Measurements from ENCODE around the gene PLCB4. TPM values are rescaled to one million over a fixed set of nuclear protein-coding genes. Genes with fewer than 3 reads are reported as not detected.
"Not testable (repeated sequence)": the region's sequence is repeated elsewhere in the genome, so short reads cannot be mapped to it uniquely, and the experiment has no call there.

Gene PLCB4
- total RNA-seq, 1 donor: 3.5 TPM

DNA sequence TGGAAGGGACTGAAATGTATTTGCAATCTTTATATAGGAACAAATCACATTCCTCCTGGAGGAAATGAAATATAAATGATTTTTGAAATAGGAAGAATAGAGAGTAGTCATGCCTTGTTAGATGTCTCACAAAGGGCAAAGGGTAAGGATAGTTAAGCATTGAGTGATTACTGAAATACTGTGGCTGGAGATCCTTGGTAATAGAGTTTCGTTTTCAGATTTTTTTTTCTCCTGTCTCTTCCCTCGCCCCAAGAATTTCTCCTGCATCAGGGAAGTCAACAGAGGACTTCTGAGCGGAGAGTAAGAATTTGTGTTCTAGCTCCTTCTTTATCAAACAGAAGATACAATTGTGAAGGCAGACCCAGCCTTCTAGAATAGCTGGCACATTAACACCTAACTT, 79.4 kb downstream of the PLCB4 start:
- no peak overlapping the region for H3K4me3 ChIP-seq (ENCODE audit: low read depth, low read length)
- TF ChIP-seq, protein P1, sequence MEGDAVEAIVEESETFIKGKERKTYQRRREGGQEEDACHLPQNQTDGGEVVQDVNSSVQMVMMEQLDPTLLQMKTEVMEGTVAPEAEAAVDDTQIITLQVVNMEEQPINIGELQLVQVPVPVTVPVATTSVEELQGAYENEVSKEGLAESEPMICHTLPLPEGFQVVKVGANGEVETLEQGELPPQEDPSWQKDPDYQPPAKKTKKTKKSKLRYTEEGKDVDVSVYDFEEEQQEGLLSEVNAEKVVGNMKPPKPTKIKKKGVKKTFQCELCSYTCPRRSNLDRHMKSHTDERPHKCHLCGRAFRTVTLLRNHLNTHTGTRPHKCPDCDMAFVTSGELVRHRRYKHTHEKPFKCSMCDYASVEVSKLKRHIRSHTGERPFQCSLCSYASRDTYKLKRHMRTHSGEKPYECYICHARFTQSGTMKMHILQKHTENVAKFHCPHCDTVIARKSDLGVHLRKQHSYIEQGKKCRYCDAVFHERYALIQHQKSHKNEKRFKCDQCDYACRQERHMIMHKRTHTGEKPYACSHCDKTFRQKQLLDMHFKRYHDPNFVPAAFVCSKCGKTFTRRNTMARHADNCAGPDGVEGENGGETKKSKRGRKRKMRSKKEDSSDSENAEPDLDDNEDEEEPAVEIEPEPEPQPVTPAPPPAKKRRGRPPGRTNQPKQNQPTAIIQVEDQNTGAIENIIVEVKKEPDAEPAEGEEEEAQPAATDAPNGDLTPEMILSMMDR (IDR thresholded peaks at IDR 0.05; ENCODE audit: insufficient read depth, low read depth, low read length): no peak
- no peak for DNase-seq (ENCODE audit: low read depth)

DNA sequence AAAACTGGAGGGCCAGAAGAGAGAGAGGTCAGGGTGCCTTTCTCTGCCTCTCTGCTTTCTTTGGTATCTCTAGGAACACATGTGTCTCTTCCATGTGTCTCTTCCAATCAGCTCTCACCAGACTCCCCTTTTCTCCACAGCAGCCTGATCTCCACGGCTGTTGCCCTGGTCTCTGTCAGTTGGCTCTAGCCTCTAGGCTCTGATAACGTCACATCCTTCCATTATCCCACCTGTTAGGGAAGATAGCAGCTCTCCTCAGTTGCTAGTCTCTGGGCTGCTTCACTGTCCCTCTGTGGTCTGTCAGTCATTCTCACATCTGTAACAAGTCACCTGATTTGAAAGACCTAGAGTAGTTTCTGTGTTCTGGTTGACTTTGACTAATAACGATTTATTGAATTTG, 80.2 kb downstream of the PLCB4 start:
- no peak for DNase-seq (ENCODE audit: low read depth)
- no peak overlapping the region for H3K4me3 ChIP-seq (ENCODE audit: low read depth, low read length)
- TF ChIP-seq, protein P1 (IDR thresholded peaks at IDR 0.05; ENCODE audit: insufficient read depth, low read depth, low read length): no peak

DNA sequence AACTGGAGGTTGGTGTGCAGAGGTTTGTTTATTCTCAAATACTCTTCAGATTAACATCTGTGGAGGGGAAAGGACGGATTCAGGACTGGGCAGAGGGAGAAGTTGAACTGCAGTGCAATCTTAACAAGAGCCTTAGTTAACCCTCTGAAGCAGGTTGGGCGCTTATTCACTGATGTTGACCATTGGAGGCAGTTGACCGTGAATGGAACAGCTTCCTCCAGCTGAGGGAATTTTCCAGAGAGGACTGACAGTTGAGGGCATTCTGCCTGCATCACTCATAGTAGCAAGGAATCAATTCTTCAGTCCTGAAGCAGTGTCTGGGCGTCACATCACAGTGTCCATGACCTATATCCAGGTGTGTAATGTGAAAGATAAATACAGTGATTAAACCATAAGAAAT, 80.9 kb downstream of the PLCB4 start:
- TF ChIP-seq, protein P1 (IDR thresholded peaks at IDR 0.05; ENCODE audit: insufficient read depth, low read depth, low read length): no peak
- H3K4me3 ChIP-seq (ENCODE audit: low read depth, low read length): no peak overlapping the region
- no peak for DNase-seq (ENCODE audit: low read depth)

DNA sequence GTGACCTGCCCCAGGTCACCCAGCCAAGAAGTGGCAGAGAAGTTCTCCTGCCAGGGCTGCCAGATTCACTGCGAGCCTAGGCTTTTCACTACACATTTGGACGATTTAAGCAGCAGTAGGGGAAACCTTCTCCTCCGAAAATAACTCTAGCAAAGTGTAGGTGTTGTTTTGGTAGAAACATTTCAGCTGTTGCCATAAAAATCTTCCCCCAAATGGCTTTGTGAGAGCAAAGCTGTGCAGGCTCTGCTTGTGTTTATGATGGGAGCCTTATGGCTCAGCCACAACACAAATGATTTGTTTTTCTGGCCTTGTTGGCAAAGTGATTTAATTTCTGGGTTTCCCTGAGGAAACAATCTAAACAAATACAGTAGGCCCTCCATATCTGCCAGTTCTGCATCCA, 81.8 kb downstream of the PLCB4 start:
- no peak overlapping the region for H3K4me3 ChIP-seq (ENCODE audit: low read depth, low read length)
- no peak for DNase-seq (ENCODE audit: low read depth)
- TF ChIP-seq, protein P1 (IDR thresholded peaks at IDR 0.05; ENCODE audit: insufficient read depth, low read depth, low read length): no peak

DNA sequence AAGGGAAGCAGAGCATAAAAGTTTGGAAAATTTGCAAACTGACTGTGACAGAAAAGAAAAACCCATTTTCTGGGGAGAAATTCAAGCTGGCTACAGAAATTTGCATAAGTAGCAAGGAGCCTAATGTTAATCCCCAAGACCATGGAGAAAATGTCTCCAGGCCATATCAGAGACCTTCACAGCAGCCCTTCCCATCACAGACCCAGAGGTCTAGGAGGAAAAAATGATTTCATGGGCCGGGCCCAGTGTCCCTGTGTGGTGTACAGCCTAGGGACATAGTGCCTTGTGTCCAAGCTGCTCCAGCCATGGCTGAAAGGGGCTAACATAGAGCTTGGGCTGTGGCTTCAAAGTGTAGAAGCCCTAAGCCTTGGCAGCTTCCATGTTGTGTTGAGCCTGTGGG, 83.3 kb downstream of the PLCB4 start:
- DNase-seq (ENCODE audit: low read depth); H3K4me3 ChIP-seq (ENCODE audit: low read depth, low read length): not testable (repeated sequence)

DNA sequence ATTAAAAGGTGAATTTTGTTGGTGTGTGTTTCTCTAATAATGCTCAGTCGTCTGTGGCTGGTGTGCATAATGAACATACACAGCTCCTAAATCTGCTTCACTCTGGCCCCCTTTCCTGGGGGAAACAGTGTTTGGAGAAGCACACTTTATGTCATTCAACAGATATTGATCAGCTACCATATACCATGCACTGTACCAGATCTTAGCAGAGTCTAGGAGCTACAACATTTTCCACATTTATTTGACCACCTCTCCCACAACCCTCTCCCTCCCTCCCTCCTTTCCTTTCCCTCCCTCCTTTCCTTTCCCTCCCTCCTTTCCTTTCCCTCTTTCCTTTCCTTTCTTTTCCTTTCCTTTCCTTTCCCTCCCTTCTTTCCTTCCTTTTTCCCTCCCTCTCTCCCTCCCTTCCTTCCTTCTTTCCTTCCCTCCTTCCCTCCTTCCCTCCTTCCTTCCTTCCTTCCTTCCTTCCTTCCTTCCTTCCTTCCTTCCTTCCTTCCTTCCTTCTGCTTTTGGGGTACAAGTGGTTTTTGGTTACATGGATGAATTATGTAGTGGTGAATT, 85.7 kb downstream of the PLCB4 start:
- TF ChIP-seq, protein P1 (IDR thresholded peaks at IDR 0.05; ENCODE audit: insufficient read depth, low read depth, low read length): no peak
- DNase-seq (ENCODE audit: low read depth): no peak
- H3K4me3 ChIP-seq (ENCODE audit: low read depth, low read length): no peak overlapping the region

DNA sequence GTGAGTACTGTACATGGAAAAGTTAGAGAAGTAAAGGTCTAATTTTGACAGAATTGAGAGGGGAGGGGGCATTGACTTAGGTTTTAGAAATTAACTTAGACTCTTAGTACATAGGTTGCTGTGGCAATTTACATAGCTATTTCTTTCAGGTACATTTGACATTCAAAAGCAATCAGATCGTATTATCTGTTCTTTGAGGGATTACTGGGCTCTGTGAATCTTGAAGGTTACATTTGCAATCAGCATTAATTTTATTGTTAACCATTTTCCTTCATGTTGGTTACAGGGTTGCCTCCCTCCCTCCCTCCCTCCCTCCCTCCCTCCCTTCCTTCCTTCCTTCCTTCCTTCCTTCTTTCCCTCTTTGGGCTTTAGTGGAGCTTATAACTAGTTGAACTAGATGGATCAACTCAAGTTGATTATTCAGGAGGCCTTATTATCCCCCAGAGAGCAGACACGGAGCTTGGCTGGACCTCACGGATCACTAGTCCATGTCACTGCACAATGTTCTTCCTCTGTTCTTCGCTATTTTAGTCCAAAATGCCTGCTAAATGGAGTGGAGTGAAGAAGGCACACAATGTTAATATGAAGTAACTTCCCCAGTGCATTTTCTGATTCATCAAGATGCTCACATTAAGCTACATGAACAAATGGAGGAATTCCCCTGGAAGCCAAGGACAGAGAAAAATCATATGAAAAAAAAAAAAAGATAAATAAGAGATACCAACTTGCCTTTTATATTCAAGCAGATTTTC, 87.8 kb downstream of the PLCB4 start:
- H3K4me3 ChIP-seq (ENCODE audit: low read depth, low read length): no peak overlapping the region
- DNase-seq (ENCODE audit: low read depth): no peak
- TF ChIP-seq, protein P1 (IDR thresholded peaks at IDR 0.05; ENCODE audit: insufficient read depth, low read depth, low read length): no peak

All from fibroblast of villous mesenchyme (primary cell).